ENCODE data around the gene ORAI3.
"Not testable (repeated sequence)": the region's sequence is repeated elsewhere in the genome, so short reads cannot be mapped to it uniquely, and the experiment has no call there.

ORAI3 gene

GRCh38 chr16:30924076-30924912 is 24.6 kb upstream of the ORAI3 start:
- DNase-seq (ENCODE audit: low spot score), result peak; percentile 35

DNA sequence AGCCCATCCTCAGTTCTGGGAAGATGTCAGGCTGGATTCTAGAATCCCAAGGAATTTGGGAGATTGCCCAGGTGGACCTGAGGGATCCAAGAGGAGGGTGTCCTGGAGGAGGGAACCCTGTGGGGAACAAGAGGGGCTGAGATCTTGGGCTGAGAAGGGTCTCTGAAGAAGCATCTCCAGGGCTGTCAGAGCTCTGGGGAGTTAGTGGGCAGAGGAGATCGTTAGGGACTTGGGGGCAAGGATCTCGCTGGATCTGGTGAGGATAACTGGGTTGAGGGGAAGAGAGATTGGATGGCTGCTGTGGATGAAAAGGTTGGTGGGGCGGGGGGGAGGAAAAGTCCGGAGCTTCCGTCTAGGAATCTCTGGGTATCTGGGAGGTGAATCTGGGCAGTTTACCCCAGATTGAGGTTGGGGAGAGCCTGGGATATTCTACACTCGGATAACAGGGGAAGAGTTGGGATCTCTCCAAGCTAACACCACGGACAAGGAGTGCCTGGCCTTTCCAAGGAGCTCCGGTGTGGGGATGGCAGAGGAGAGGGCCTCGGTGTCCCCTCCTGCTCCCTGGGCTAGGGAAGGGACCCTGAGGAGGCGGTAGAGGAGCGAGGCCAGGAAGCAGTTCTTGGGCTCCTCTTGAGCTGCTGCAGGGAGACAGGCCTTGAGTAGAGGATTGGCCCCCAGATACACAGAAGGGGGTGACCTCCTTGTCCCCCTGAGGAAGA is 23.8 kb upstream of the ORAI3 start:
- no peak for DNase-seq (ENCODE audit: low spot score)

GRCh38 chr16:30925632-30925987 is 23.3 kb upstream of the ORAI3 start:
- DNase-seq (ENCODE audit: low spot score), result no peak

- DNase-seq (ENCODE audit: low spot score), result no peak
Observed at GRCh38 chr16:30925995-30926811, 22.7 kb upstream of the ORAI3 start.

- DNase-seq (ENCODE audit: low spot score), result no peak
Observed at GRCh38 chr16:30926937-30927788, 21.7 kb upstream of the ORAI3 start.

- peak; percentile 78 for DNase-seq (ENCODE audit: low spot score)
Observed at GRCh38 chr16:30927789-30928378, 21.0 kb upstream of the ORAI3 start.

DNA sequence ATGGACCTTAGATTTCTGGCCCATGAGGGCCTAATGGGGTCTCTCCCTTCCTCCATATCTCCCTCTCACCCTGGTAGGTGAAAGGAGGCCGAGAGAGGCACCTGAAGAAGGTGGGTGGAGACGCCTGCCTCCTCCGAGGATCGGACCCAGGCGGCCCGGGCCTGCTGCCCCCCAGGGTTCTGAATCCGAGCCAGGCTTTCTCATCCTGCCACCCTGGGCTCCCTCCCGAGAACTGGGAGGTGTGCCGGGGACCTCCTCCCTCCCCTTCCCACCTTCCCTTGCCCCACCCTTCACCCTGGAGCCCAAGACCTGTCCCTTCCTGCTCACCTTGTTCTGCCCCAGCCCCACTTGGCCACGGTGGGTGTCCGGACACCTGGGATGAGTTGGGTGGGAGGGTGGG is 20.5 kb upstream of the ORAI3 start:
- no peak for DNase-seq (ENCODE audit: low spot score)

DNA sequence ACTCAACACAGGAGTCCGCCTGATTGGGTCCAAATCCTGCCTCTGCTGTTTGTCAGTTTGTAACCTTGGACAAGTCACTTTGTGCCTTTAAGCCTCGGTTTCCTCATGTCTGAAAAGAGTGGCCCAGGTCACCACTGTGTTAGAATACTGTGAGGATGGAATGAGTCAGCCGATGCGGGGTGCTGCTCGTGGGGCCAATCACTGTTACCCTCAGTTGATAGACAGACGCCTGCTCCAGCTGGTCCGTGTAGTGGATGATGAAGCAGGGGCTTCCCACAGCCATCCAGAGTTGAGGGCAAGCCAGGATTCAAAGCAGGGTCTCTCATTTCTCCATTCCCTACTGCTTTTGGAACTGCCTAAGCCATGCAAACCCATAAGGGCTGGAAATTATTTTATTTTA is 19.7 kb upstream of the ORAI3 start:
- no peak for DNase-seq (ENCODE audit: low spot score)

- no peak for DNase-seq (ENCODE audit: low spot score)
Observed at GRCh38 chr16:30930160-30930571, 18.7 kb upstream of the ORAI3 start.

DNA sequence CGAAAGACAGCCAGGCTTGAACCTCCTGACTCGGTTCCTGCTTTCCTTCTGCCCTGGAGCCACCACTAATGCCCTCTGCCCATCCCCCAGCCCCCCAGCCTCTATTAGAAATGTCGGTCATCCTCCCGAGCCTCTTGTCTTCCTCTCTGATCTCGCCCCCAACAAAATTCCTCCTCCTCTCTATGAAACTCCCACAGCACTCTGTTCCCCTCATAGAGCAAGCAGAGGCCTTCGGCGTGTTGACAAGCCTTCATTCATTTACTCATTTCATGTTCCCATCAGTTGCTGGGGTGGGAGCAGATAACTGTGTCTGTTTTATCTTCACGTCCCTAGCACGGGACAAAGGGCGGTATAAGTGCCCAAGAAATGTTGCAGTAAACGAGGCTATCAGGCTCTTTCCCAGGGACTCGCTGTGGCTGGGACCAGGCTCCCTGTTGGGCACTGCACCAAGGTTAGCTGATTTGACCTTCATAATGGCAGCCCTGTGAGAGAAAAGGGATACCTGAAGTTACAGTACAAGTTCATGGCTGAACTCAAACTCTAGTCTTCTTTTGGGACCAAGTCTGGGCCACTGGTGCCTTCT is 17.7 kb upstream of the ORAI3 start:
- DNase-seq (ENCODE audit: low spot score), result no peak

DNA sequence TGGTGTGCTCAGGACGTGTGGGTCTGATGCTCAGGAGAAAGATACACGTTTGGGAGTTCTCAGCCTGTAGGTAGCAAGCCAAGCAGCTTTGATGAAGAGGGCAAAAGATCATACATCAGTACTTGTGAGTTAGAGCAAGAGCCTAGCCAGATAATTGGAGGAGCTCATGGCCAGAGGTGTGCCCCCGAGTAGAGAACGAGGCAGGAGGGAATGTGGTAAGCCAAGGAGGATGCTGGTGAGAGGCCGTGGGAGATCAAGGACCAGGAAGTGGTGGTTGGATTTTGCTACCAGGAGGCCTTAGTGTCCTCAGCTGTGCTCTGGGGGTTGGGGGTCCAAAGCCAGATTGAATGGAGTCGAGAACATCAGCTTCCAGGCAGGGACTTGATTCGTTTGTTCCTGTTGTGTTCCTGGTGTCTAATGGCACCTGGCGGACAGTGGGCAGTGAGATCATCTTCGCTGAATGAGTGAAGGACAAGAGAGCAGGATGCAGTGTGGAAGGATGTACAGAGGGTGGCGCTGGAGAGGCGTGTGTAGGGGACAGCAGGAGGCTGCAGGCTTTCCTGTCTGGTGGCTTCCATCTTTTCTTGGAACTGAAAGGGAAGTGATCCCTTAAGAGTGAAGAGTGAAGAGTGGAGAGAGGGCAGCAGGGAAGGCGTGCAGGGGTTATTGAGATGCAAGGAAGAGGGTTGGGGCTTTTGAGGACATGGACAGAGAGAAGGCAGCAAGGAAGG is 13.9 kb upstream of the ORAI3 start:
- peak; percentile 78 for DNase-seq (ENCODE audit: low spot score)

DNA sequence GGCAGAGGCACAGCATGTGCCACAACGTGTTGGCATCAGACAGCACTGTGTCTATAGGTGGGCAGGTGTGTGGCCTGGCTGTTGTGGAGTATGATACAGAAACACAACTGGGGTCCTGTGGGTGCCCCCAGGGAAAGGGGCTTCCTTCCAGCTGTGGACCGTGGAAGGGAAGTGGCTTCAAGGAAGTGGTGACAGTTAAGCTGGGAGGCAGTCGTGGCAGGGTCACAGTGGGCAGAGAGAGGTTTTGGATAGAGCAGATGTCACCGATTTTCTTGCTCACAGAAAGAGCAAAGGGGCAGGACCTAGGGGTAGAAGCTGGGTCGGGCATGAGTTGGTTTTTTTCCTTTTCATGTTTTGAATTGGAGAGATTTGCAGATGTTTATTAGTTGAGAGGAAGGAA is 11.2 kb upstream of the ORAI3 start:
- DNase-seq (ENCODE audit: low spot score), result no peak

- DNase-seq (ENCODE audit: low spot score), result not testable (repeated sequence)
Observed at GRCh38 chr16:30939571-30939970, 9.3 kb upstream of the ORAI3 start.

- DNase-seq (ENCODE audit: low spot score), result peak; percentile 90
Observed at GRCh38 chr16:30941600-30942425, 7.1 kb upstream of the ORAI3 start.

GRCh38 chr16:30942426-30942806 is 6.5 kb upstream of the ORAI3 start:
- DNase-seq (ENCODE audit: low spot score), result no peak

- no peak for DNase-seq (ENCODE audit: low spot score)
Observed at GRCh38 chr16:30944352-30944751, 4.5 kb upstream of the ORAI3 start.

DNA sequence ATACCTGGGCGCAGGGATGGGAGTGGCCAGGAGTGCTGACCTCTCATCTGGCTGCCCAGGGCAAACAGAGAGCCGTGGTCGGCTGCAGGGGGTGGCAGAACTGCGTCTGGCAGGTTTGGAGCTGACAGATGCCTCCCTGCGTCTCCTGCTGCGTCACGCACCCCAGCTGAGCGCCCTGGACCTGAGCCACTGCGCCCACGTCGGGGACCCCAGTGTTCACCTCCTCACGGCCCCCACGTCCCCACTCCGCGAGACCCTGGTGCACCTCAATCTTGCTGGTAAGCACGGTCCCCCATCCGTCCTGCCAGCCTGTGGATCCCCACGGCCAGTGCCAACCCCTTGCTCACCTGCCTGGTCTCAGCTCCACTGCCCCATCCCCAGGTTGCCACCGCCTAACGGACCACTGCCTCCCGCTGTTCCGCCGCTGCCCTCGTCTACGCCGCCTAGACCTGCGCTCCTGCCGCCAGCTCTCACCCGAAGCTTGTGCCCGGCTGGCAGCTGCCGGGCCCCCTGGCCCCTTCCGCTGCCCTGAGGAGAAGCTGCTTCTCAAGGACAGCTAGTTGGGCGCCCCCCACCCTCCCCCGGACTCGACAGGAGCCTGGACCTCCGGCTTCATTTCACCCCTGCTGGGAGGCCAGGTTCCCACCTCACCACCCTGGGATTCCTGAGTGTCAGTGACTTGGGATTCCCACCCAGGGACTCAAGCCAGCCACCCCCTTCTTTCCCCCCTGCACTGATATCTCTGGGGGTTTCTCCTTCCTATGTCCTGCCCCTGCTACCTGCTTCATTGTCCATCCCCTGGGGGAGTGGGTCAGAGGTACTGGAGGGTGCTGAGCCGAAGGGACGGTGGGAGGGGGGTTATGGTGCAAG is 2.0 kb upstream of the ORAI3 start:
- no peak for DNase-seq (ENCODE audit: low spot score)

- DNase-seq (ENCODE audit: low spot score), result no peak
Observed at GRCh38 chr16:30947541-30947858, 1.4 kb upstream of the ORAI3 start.

All from iPS-NIHi11 (cell line).